ENCODE measurements around the gene GFI1B.
"Not testable (repeated sequence)": the region's sequence is repeated elsewhere in the genome, so short reads cannot be mapped to it uniquely, and the experiment has no call there.

Gene GFI1B

GRCh38 chr9:132978451-132979131, at the start of gene GFI1B:
Gene GFI1B (plus strand): TSS chr9:132978694. CDS start chr9:132986679, 7,985 bp downstream.
- DNase-seq: no peak

- no peak for DNase-seq
Observed at GRCh38 chr9:132931178-132931735, 47.2 kb upstream of the GFI1B start.

GRCh38 chr9:132935026-132935425, 43.5 kb upstream of the GFI1B start:
- no peak for DNase-seq

GRCh38 chr9:132937463-132937901, 41.0 kb upstream of the GFI1B start:
- DNase-seq: no peak

GRCh38 chr9:132939169-132939568, 39.3 kb upstream of the GFI1B start:
- DNase-seq: no peak

GRCh38 chr9:132942541-132943182, 35.8 kb upstream of the GFI1B start:
- no peak for DNase-seq

GRCh38 chr9:132943651-132944293, 34.7 kb upstream of the GFI1B start:
- no peak for DNase-seq

- DNase-seq: peak; percentile 97
Observed at GRCh38 chr9:132944294-132945185, 34.0 kb upstream of the GFI1B start, which contains the start of gene TSC1. Gene TSC1 (minus strand): TSS chr9:132944616. CDS start chr9:132928872, 15,744 bp downstream.

GRCh38 chr9:132945186-132946130, 33.0 kb upstream of the GFI1B start:
- no peak for DNase-seq

GRCh38 chr9:132946211-132946610, 32.3 kb upstream of the GFI1B start:
- DNase-seq: no peak

- no peak for DNase-seq
Observed at GRCh38 chr9:132946631-132947295, 31.7 kb upstream of the GFI1B start.

- no peak for DNase-seq
Observed at GRCh38 chr9:132947756-132948155, 30.7 kb upstream of the GFI1B start.

GRCh38 chr9:132948482-132949050, 29.9 kb upstream of the GFI1B start:
- no peak for DNase-seq

- no peak for DNase-seq
Observed at GRCh38 chr9:132949709-132950108, 28.8 kb upstream of the GFI1B start.

- no peak for DNase-seq
Observed at GRCh38 chr9:132955123-132955522, 23.4 kb upstream of the GFI1B start.

- no peak for DNase-seq
Observed at GRCh38 chr9:132955768-132956167, 22.7 kb upstream of the GFI1B start.

GRCh38 chr9:132957805-132958204, 20.7 kb upstream of the GFI1B start:
- DNase-seq: no peak

- DNase-seq: no peak
Observed at GRCh38 chr9:132961002-132961401, 17.5 kb upstream of the GFI1B start.

GRCh38 chr9:132965478-132965877, 13.0 kb upstream of the GFI1B start:
- no peak for DNase-seq

- not testable (repeated sequence) for DNase-seq
Observed at GRCh38 chr9:132967908-132968307, 10.6 kb upstream of the GFI1B start.
